ENCODE data around the gene PRMT9. TPM values are rescaled to one million over a fixed set of nuclear protein-coding genes. Genes with fewer than 3 reads are reported as not detected.

PRMT9 gene
- total and polyA plus RNA-seq, 8 donors: 2.4 to 23.9 (median 7.0) TPM

GRCh38 chr4:147591106-147591505, 92.9 kb downstream of the PRMT9 start:
- DNase-seq: no peak
- H3K36me3 ChIP-seq: no peaks in the 10 kb centered on the region
- no peak overlapping the region for H3K27ac ChIP-seq
- peaks cover 0 to 16% (median 5%) of the 10 kb centered on the region in 4 donors for H3K4me1 ChIP-seq
- no peak overlapping the region for H3K4me3 ChIP-seq
- intact Hi-C loops (cut with DNase I; ENCODE audit: low total_unique reads): no loop called here
- no peaks in the 10 kb centered on the region for H3K9me3 ChIP-seq
- no peaks in the 10 kb centered on the region for H3K27me3 ChIP-seq
- TF ChIP-seq POLR2A (IDR thresholded peaks at IDR 0.05) (no peak), EP300 (IDR thresholded peaks at IDR 0.05) (no peak), POLR2AphosphoS5 (IDR thresholded peaks at IDR 0.05) (no peak)
- TF ChIP-seq, protein P1, sequence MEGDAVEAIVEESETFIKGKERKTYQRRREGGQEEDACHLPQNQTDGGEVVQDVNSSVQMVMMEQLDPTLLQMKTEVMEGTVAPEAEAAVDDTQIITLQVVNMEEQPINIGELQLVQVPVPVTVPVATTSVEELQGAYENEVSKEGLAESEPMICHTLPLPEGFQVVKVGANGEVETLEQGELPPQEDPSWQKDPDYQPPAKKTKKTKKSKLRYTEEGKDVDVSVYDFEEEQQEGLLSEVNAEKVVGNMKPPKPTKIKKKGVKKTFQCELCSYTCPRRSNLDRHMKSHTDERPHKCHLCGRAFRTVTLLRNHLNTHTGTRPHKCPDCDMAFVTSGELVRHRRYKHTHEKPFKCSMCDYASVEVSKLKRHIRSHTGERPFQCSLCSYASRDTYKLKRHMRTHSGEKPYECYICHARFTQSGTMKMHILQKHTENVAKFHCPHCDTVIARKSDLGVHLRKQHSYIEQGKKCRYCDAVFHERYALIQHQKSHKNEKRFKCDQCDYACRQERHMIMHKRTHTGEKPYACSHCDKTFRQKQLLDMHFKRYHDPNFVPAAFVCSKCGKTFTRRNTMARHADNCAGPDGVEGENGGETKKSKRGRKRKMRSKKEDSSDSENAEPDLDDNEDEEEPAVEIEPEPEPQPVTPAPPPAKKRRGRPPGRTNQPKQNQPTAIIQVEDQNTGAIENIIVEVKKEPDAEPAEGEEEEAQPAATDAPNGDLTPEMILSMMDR (IDR thresholded peaks at IDR 0.05): no peak

GRCh38 chr4:147590249-147590920, 93.6 kb downstream of the PRMT9 start:
- intact Hi-C loops (cut with DNase I; ENCODE audit: low total_unique reads): no loop called here
- peak; percentile 55 to 86 for DNase-seq
- Histone ChIP-seq H3K27ac (no peak overlapping the region), H3K4me1 (peaks cover 0 to 16% (median 5%) of the 10 kb centered on the region in 4 donors), H3K9me3 (no peaks in the 10 kb centered on the region), H3K4me3 (peak overlapping the region in 1 of 4 donors; percentile 4), H3K36me3 (no peaks in the 10 kb centered on the region), H3K27me3 (no peaks in the 10 kb centered on the region)
- 31 to 40% (median 36%) methylated on average over 12 of the region's 12 CpGs for WGBS, 5 donors
- TF ChIP-seq EP300 (IDR thresholded peaks at IDR 0.05): no peak
- TF ChIP-seq, protein P1 (IDR thresholded peaks at IDR 0.05): peak in 5 of 7 experiments; percentile 32 to 66 (median 60)

- TF ChIP-seq EP300 (IDR thresholded peaks at IDR 0.05): no peak
- TF ChIP-seq POLR2AphosphoS5 (IDR thresholded peaks at IDR 0.05): no peak
- Histone ChIP-seq H3K36me3 (no peaks in the 10 kb centered on the region), H3K9me3 (peaks cover 0 to 5% (median under 1%) of the 10 kb centered on the region in 4 donors), H3K27me3 (no peaks in the 10 kb centered on the region), H3K4me3 (no peak overlapping the region), H3K27ac (no peak overlapping the region), H3K4me1 (peaks cover 0 to 16% (median 5%) of the 10 kb centered on the region in 4 donors)
- intact Hi-C loops (cut with DNase I; ENCODE audit: low total_unique reads): loop anchor here (10.0 kb wide), 1 partner anchor 425 kb away; no protein-coding TSS in a partner anchor
- WGBS, 5 donors: 54 to 80% (median 67%) methylated on average over 1 of the region's 1 CpG
- no peak for DNase-seq
Measured at GRCh38 chr4:147589586-147589985, 94.4 kb downstream of the PRMT9 start.

Other genes with a start within 250 kb of the PRMT9 start
- 10 to 100 TPM in 2 of 5 donors, 1 to 10 TPM in 1, under 1 TPM in 1, not detected in 1; 0.58 to 24.6 (median 12.3) TPM for gene EDNRA, start 203.1 kb downstream of the PRMT9 start, total RNA-seq
- 1 to 10 TPM in 2 of 3 donors, under 1 TPM in 1; 0.76 to 4.1 (median 1.6) TPM for gene EDNRA, start 203.1 kb downstream of the PRMT9 start, polyA plus RNA-seq
- 10 to 100 TPM in 4 of 5 donors, 1 to 10 TPM in 1; 7.8 to 31.8 (median 20.6) TPM for gene TMEM184C, start 66.8 kb downstream of the PRMT9 start, total RNA-seq
- 1 to 10 TPM; 5.1 to 6.3 (median 6.0) TPM for gene TMEM184C, start 66.8 kb downstream of the PRMT9 start, polyA plus RNA-seq
- 100 to 1,000 TPM in 1 of 5 donors, 10 to 100 TPM in 4; 36.1 to 117 (median 51.9) TPM for gene ARHGAP10, start 47.9 kb upstream of the PRMT9 start, total RNA-seq
- gene ARHGAP10, start 47.9 kb upstream of the PRMT9 start, polyA plus RNA-seq: 10 to 100 TPM; 18.1 to 27.2 (median 22.0) TPM